ENCODE results near the gene FLCN.

DNA sequence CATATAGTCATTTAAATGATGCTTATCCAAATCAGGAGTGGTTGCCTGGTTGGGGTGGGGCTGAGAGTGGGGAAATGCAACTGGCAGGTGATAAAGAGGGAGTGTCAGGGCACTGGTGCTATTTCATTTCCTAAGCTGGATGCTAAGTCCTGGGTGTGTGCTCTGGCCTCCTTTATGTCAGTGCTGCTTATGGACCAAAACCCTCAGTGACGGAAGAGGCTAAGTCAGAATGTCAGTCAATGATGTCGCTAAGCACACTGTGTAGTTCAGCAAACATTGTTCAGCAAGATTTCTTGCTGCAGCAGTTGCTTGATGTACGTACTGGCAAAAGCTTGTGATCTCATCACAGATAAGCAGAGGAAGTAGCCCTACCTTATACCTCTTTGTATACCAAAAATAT, 16.4 kb upstream of the FLCN start:
- TF ChIP-seq CTCF (IDR thresholded peaks at IDR 0.05): no peak
- TF ChIP-seq POLR2A (IDR thresholded peaks at IDR 0.05): no peak

Measured in lower leg skin (tissue), 3 donors.